Spleen (tissue), 11 donors: ENCODE data around the gene RBM20. TPM values are rescaled to one million over a fixed set of nuclear protein-coding genes. Genes with fewer than 3 reads are reported as not detected.
A peak's percentile ranks its signal among the peaks of the same experiment; 100 is the strongest.

ENCODE experiments used
- DNase-seq: peaks from one replicate; pipeline ENCODE4 v3.0.0-alpha.2; 2020
- H3K27ac ChIP-seq, 8 donors: fragments of 200-600 bp; sonication (generic) in 7 of 8; 1 replicate in 4 of 8; 2 replicates in 4 of 8; pipeline versions ENCODE4 v1.5.0 to v1.8.0; 2016 to 2021; ENCODE audit warnings: inconsistent platforms in 4 of 8, mild to moderate bottlenecking in 4 of 8, moderate library complexity in 1 of 8
- H3K27me3 ChIP-seq, 7 donors: fragments of 200-600 bp; sonication (generic) in 6 of 7; replicated peaks in 1 of 7; 1 replicate in 4 of 7; 2 replicates in 3 of 7; pipeline versions ENCODE4 v1.5.0 to v1.8.0; 2016 to 2021; ENCODE audit warnings: inconsistent platforms in 3 of 7, mild to moderate bottlenecking in 1 of 7
- H3K36me3 ChIP-seq, 6 donors: fragments of 200-600 bp; sonication (generic) in 5 of 6; 1 replicate in 4 of 6; 2 replicates in 2 of 6; pipeline versions ENCODE4 v1.5.0 to v1.8.0; 2016 to 2021; ENCODE audit warnings: inconsistent platforms in 2 of 6
- H3K4me1 ChIP-seq, 6 donors: fragments of 200-600 bp; sonication (generic) in 5 of 6; 1 replicate in 3 of 6; 2 replicates in 3 of 6; pipeline versions ENCODE4 v1.5.0 to v1.8.0; 2016 to 2021; ENCODE audit warnings: inconsistent platforms in 3 of 6
- H3K4me3 ChIP-seq, 8 donors: fragments of 200-600 bp; sonication (generic) in 7 of 8; 1 replicate in 4 of 8; 2 replicates in 4 of 8; pipeline versions ENCODE4 v1.5.0 to v1.8.0; 2016 to 2021; ENCODE audit warnings: inconsistent platforms in 4 of 8, mild to moderate bottlenecking in 4 of 8, moderate library complexity in 2 of 8
- H3K9me3 ChIP-seq, 8 donors: fragments of 200-600 bp; sonication (generic) in 7 of 8; 1 replicate in 4 of 8; 2 replicates in 4 of 8; pipeline versions ENCODE4 v1.5.0 to v1.8.0; 2016 to 2021; ENCODE audit warnings: inconsistent platforms in 4 of 8
- POLR2A ChIP-seq, 3 donors: fragments of 450-650 bp; IDR thresholded peaks; one replicate each; pipeline ENCODE4 v1.5.1; 2017; ENCODE audit warnings: antibody characterized with exemption in 3 of 3, mild to moderate bottlenecking in 1 of 3
- POLR2AphosphoS5 ChIP-seq, 3 donors: sonication (generic); formaldehyde crosslinking; IDR thresholded peaks; one replicate each; pipeline ENCODE4 v1.5.1; 2017; ENCODE audit warnings: antibody characterized with exemption in 3 of 3
- WGBS, 5 donors: extraction: QIAGEN DNeasy Blood & Tissue Kit in 3 of 5; methylation state at CpG; one replicate each; pipeline versions ENCODE4 v1.1.5 to v1.1.7; 2013 to 2018; 5-methylcytosine and 5-hydroxymethylcytosine counted together
- intact Hi-C: fragments of 100-400 bp; cut with DNase I; formaldehyde crosslinking; loops from one replicate; pipeline ENCODE4 v1.15.0; 2023; ENCODE audit warnings: low total_unique reads
- polyA plus RNA-seq, 3 donors: library from polyadenylated mRNA; stranded (reverse); fragments of 200-250 nt; gene quantifications; one replicate each; pipeline ENCODE4 v1.2.1, GENCODE V29; 2013
- total RNA-seq, 7 donors: library from RNA; depleted of rRNA in 3 of 7; stranded (reverse); fragments of >200 nt in 3 of 7; fragmentation: NEBNext Ultra II Directional in 4 of 7; extraction: Animal tissue kit (Norgen Biotek cat#: 25700) in 4 of 7; gene quantifications; one replicate each; pipeline versions ENCODE4 v1.1.0 to v1.2.1, GENCODE V29; 2016 to 2021
- TF ChIP-seq, protein P1 (sequence below), 11 experiments: fragments of 200-600 bp in 7 of 11; fragments of 450-650 bp in 4 of 11; sonication (generic) in 4 of 11; IDR thresholded peaks in 8 of 11; conservative IDR thresholded peaks in 3 of 11; 1 replicate in 7 of 11; 2 replicates in 4 of 11; pipeline versions ENCODE4 v1.4.0 to v1.8.0; 2016 to 2021; ENCODE audit warnings: antibody characterized with exemption in 11 of 11, inconsistent platforms in 4 of 11, mild to moderate bottlenecking in 1 of 11
- donor health status: healthy with polysubstance abuse.
- donor health status: DM: no; HTN: no; CAD: no; lungs with moderate emphysema.
- donor health status: DM: no; HTN: no; CAD: no.
- donor health status: Bipolar disorder and iron deficiency.
- donor health status: healthy.
- donor health status: DM: no; HTN: no; CAD: no.
- donor health status: DM: yes; HTN: yes; CAD: no.

The RBM20 gene
- total and polyA plus RNA-seq, 10 donors: 0.04 to 0.72 (median 0.29) TPM; not detected in 1

- TF ChIP-seq POLR2A (IDR thresholded peaks at IDR 0.05): no peak
- TF ChIP-seq POLR2AphosphoS5 (IDR thresholded peaks at IDR 0.05): no peak
- TF ChIP-seq, protein P1, sequence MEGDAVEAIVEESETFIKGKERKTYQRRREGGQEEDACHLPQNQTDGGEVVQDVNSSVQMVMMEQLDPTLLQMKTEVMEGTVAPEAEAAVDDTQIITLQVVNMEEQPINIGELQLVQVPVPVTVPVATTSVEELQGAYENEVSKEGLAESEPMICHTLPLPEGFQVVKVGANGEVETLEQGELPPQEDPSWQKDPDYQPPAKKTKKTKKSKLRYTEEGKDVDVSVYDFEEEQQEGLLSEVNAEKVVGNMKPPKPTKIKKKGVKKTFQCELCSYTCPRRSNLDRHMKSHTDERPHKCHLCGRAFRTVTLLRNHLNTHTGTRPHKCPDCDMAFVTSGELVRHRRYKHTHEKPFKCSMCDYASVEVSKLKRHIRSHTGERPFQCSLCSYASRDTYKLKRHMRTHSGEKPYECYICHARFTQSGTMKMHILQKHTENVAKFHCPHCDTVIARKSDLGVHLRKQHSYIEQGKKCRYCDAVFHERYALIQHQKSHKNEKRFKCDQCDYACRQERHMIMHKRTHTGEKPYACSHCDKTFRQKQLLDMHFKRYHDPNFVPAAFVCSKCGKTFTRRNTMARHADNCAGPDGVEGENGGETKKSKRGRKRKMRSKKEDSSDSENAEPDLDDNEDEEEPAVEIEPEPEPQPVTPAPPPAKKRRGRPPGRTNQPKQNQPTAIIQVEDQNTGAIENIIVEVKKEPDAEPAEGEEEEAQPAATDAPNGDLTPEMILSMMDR (IDR thresholded peaks at IDR 0.05 in 8 of 11, conservative IDR thresholded peaks at IDR 0.05 in 3 of 11): no peak
- peak overlapping the region; percentile 78 to 96 (median 90) for H3K4me3 ChIP-seq
- no peaks in the 10 kb centered on the region for H3K9me3 ChIP-seq
- WGBS, 5 donors: 59 to 68% (median 63%) methylated on average over 13 of the region's 13 CpGs
- intact Hi-C loops: loop anchor here (5.0 kb wide), 1 partner anchor 69 kb away; no protein-coding TSS in a partner anchor
- no peaks in the 10 kb centered on the region for H3K27me3 ChIP-seq
- peaks cover 0 to 4% (median 0%) of the 10 kb centered on the region in 6 donors for H3K36me3 ChIP-seq
- H3K27ac ChIP-seq: peak overlapping the region; percentile 96 to 100 (median 99)
- peaks cover 55 to 88% (median 78%) of the 10 kb centered on the region in 6 donors for H3K4me1 ChIP-seq
- DNase-seq: no peak
Observed at GRCh38 chr10:110870823-110871297, 226.7 kb downstream of the RBM20 start.

GRCh38 chr10:110871298-110872084, 227.4 kb downstream of the RBM20 start, which contains the start of gene PDCD4:
Gene PDCD4 (plus strand): TSS chr10:110871928. CDS start chr10:110876028, 4,100 bp downstream.
- Histone ChIP-seq H3K4me1 (peaks cover 54 to 88% (median 78%) of the 10 kb centered on the region in 6 donors), H3K27me3 (no peaks in the 10 kb centered on the region), H3K36me3 (peaks cover 0 to 10% (median 0%) of the 10 kb centered on the region in 6 donors), H3K4me3 (peak within 1 kb of the TSS; percentile 78 to 96 (median 90)), H3K27ac (peak within 1 kb of the TSS; percentile 96 to 100 (median 99)), H3K9me3 (no peaks in the 10 kb centered on the region)
- TF ChIP-seq POLR2AphosphoS5 (IDR thresholded peaks at IDR 0.05) (peak; percentile 96 to 98 (median 98)), POLR2A (IDR thresholded peaks at IDR 0.05) (peak; percentile 14 to 90 (median 83))
- TF ChIP-seq, protein P1 (IDR thresholded peaks at IDR 0.05 in 8 of 11, conservative IDR thresholded peaks at IDR 0.05 in 3 of 11): peak in 1 of 11 experiments; percentile 7
- intact Hi-C loops: loop anchor here (5.0 kb wide), 1 partner anchor 69 kb away; no protein-coding TSS in a partner anchor
- peak; percentile 98 for DNase-seq
- WGBS, 5 donors: 0 to 1% (median 1%) methylated on average over 37 to 47 of the region's 47 CpGs

DNA sequence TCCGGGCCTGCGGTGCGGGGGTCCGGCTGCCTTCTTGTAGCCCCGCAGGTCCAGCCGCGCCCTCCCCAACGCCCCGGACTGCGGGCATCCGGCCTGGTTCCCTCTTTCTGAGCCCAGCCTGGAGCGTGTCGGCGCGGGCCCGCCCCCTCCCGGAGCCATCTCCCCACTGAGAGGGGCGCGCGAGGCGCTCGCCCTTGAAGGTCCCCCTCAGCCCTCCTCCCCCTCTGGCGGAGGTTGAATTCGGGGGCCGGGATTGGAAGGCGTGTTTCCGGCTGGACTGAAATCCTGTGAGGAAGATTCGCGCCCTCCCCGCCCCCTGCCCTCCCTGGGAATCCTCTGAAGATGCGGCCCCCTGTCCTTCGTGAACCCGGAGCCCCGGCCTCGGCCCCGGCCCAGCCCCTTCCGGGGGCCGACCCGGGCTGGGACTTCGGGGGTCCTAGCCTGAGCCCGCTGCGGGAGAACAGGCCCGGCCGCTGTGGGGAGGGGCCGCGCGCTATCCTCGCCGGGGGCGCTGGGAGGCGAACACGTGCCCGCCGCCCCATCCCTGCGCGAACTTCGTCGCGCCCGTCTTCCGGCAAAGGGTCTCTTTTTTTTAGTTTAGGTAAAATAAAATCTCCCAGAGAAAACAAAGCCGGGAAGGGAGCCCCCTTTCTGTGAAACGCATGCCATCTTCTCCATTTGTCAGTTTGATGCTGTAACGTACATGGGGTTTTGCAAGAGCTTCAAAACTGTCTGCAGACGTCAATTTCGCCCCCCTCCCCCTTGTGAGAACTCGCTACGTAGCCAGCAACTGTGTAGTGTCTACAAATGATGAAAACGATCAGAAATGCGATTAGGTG, 228.2 kb downstream of the RBM20 start:
- H3K27me3 ChIP-seq: no peaks in the 10 kb centered on the region
- H3K4me3 ChIP-seq: peak overlapping the region; percentile 78 to 96 (median 90)
- intact Hi-C loops: loop anchor here (5.0 kb wide), 1 partner anchor 70 kb away; no protein-coding TSS in a partner anchor
- no peaks in the 10 kb centered on the region for H3K9me3 ChIP-seq
- WGBS, 5 donors: 0% methylated on average over 34 to 70 of the region's 70 CpGs
- DNase-seq: peak; percentile 97
- H3K27ac ChIP-seq: peak overlapping the region; percentile 96 to 100 (median 99)
- H3K36me3 ChIP-seq: peaks cover 0 to 19% (median 1%) of the 10 kb centered on the region in 6 donors
- TF ChIP-seq POLR2AphosphoS5 (IDR thresholded peaks at IDR 0.05): peak in 2 of 3 donors; percentile 2 to 61
- no peak for TF ChIP-seq POLR2A (IDR thresholded peaks at IDR 0.05)
- TF ChIP-seq, protein P1 (IDR thresholded peaks at IDR 0.05 in 8 of 11, conservative IDR thresholded peaks at IDR 0.05 in 3 of 11): peak in 3 of 11 experiments; percentile 3 to 36 (median 9)
- peaks cover 54 to 88% (median 78%) of the 10 kb centered on the region in 6 donors for H3K4me1 ChIP-seq
